Uterus (tissue), 4 donors: ENCODE results near the gene ACVR2A. TPM values are rescaled to one million over a fixed set of nuclear protein-coding genes. Genes with fewer than 3 reads are reported as not detected.
A peak's percentile ranks its signal among the peaks of the same experiment; 100 is the strongest.

Experiments
- DNase-seq, 2 donors: peaks; one replicate each; pipeline ENCODE4 v3.0.0-alpha.2; 2019 to 2020
- H3K27ac ChIP-seq, 2 donors: fragments of 200-600 bp; sonication (generic); 1 replicate in 1 of 2; 2 replicates in 1 of 2; pipeline ENCODE4 v1.5.1; 2016 to 2018
- H3K27me3 ChIP-seq, 2 donors: fragments of 200-600 bp; sonication (generic); one replicate each; pipeline ENCODE4 v1.5.1; 2018 to 2019; ENCODE audit warnings: control low read depth in 1 of 2
- H3K36me3 ChIP-seq, 2 donors: fragments of 200-600 bp; sonication (generic); one replicate each; pipeline ENCODE4 v1.5.1; 2019; ENCODE audit warnings: control low read depth in 1 of 2
- H3K4me1 ChIP-seq, 2 donors: fragments of 200-600 bp; sonication (generic); one replicate each; pipeline ENCODE4 v1.5.1; 2018 to 2019; ENCODE audit warnings: control low read depth in 1 of 2
- H3K4me3 ChIP-seq, 2 donors: fragments of 200-600 bp; sonication (generic); 1 replicate in 1 of 2; 2 replicates in 1 of 2; pipeline ENCODE4 v1.5.1; 2018 to 2019; ENCODE audit warnings: mild to moderate bottlenecking in 1 of 2
- H3K9me3 ChIP-seq, 2 donors: fragments of 200-600 bp; sonication (generic); one replicate each; pipeline ENCODE4 v1.5.1; 2019; ENCODE audit warnings: control low read depth in 1 of 2
- POLR2A ChIP-seq, 2 donors: fragments of 450-650 bp; IDR thresholded peaks; one replicate each; pipeline ENCODE4 v1.6.1; 2016; ENCODE audit warnings: antibody characterized with exemption in 2 of 2, mild to moderate bottlenecking in 1 of 2, moderate library complexity in 1 of 2
- intact Hi-C: fragments of 100-400 bp; cut with DNase I; formaldehyde crosslinking; loops from one replicate; pipeline ENCODE4 v1.15.1; 2023; ENCODE audit warnings: low total_unique reads
- total RNA-seq, 4 donors: library from RNA; depleted of rRNA in 3 of 4; stranded (reverse); fragments of >200 nt in 3 of 4; gene quantifications; one replicate each; pipeline versions ENCODE4 v1.1.0 to v1.2.4, GENCODE V29; 2014 to 2023
- TF ChIP-seq, protein P1 (sequence below), 4 experiments: fragments of 200-600 bp in 2 of 4; fragments of 450-650 bp in 2 of 4; sonication (generic) in 2 of 4; IDR thresholded peaks; one replicate each; pipeline ENCODE4 v1.5.1; 2016 to 2019; ENCODE audit warnings: antibody characterized with exemption in 4 of 4, mild to moderate bottlenecking in 2 of 4, moderate library complexity in 1 of 4
- donor health status: DM: yes; HTN: yes; CAD: no.

Gene ACVR2A
- total RNA-seq, 4 donors from 2014 or later, result 35.0 to 67.5 (median 56.2) TPM

DNA sequence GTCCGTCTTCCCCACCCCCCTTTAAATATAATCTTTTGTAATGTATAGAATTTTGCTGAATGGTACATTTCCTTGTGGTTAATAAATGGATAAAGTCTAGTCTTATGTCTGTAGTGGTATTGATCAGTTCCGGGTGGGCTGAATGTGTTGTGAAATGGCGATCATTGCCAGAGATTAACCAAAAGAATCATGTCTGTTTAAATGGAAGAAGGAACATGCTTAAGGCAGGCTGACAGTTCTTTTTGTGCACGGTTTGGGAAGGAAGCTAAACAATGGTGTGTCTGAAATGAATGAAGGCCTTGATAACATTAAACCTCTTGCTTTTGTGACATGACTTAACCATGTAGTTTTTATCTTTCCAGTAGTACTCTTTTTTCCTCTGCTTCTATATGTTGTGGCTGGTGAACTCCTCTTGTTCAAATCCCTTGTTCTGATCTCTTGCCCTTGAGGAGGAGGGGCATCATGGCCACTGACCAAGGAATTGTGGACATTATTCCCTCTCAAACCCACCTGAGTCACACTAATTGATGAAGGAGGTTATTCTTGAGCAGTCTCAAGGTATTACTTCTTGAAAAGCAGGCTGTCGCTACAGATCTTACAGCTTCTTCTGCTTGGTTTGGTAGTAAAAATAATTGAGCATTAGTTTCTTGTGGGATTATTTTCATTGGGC, 1.7 kb downstream of the ACVR2A start:
- TF ChIP-seq, protein P1, sequence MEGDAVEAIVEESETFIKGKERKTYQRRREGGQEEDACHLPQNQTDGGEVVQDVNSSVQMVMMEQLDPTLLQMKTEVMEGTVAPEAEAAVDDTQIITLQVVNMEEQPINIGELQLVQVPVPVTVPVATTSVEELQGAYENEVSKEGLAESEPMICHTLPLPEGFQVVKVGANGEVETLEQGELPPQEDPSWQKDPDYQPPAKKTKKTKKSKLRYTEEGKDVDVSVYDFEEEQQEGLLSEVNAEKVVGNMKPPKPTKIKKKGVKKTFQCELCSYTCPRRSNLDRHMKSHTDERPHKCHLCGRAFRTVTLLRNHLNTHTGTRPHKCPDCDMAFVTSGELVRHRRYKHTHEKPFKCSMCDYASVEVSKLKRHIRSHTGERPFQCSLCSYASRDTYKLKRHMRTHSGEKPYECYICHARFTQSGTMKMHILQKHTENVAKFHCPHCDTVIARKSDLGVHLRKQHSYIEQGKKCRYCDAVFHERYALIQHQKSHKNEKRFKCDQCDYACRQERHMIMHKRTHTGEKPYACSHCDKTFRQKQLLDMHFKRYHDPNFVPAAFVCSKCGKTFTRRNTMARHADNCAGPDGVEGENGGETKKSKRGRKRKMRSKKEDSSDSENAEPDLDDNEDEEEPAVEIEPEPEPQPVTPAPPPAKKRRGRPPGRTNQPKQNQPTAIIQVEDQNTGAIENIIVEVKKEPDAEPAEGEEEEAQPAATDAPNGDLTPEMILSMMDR (IDR thresholded peaks at IDR 0.05), result no peak
- no peak for TF ChIP-seq POLR2A (IDR thresholded peaks at IDR 0.05)
- peak overlapping the region; percentile 98 to 99 for H3K27ac ChIP-seq
- no peaks in the 10 kb centered on the region for H3K27me3 ChIP-seq
- peaks cover 0 to 4% of the 10 kb centered on the region in 2 donors for H3K4me1 ChIP-seq
- no peaks in the 10 kb centered on the region for H3K36me3 ChIP-seq
- intact Hi-C loops, result no loop called here
- no peak for DNase-seq
- no peaks in the 10 kb centered on the region for H3K9me3 ChIP-seq
- H3K4me3 ChIP-seq, result peak overlapping the region; percentile 71 to 91

DNA sequence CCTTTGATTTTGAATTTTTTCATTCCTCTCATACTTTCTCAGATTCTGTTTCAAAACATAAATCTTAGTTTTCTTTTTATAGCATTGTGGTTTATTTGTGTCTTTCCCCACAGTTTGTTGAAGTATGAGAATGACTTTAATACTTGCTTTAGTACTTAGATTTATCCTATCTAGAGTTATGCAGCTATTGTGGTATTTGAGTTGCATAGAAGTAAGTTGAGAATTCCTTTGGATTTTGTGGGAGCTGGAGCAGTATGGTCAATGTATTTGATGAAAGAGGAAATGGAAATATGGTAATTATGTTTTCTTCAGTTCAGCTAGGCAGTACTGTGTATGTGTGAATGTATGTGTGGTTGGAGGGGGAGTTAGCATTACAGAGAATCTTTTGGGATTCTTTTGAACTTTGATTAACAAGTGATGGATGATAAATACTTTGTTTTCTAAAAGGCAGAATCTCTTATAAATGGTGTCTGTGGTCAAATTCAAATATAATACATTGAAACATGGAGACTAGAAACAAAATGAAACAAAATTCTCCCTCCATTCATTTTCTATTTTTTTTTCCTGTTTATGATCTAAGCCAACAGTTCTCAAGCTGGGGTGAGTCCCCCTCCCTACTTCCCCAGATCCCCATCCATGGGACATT, 3.0 kb downstream of the ACVR2A start:
- TF ChIP-seq, protein P1 (IDR thresholded peaks at IDR 0.05), result no peak
- TF ChIP-seq POLR2A (IDR thresholded peaks at IDR 0.05), result no peak
- intact Hi-C loops, result no loop called here
- H3K4me1 ChIP-seq, result peaks cover 0 to 4% of the 10 kb centered on the region in 2 donors

DNA sequence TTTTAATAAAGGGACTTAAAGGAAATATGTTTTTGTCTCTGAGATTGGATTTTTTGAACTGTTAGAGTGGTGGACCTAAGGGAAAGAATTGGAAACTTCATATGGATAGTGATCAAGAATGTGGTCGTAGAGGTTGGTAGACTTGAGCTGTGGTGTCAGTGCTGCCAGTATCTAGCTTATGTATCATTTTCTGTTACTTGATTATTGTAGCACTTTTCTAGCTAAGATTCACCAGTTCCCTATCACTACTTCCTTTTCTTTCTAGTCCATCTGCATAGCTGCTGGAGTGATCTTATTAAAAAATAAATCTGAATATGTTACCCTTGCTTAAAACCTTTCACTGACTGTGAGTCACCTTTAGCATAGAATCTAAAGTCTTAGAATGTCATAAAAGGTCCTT, 6.0 kb downstream of the ACVR2A start:
- no peaks in the 10 kb centered on the region for H3K36me3 ChIP-seq
- H3K27ac ChIP-seq, result no peak overlapping the region
- TF ChIP-seq, protein P1 (IDR thresholded peaks at IDR 0.05), result no peak
- no peak for TF ChIP-seq POLR2A (IDR thresholded peaks at IDR 0.05)
- no peaks in the 10 kb centered on the region for H3K4me1 ChIP-seq
- H3K9me3 ChIP-seq, result no peaks in the 10 kb centered on the region
- H3K27me3 ChIP-seq, result no peaks in the 10 kb centered on the region
- no peak for DNase-seq
- H3K4me3 ChIP-seq, result no peak overlapping the region
- intact Hi-C loops, result no loop called here

More for the DNA sequence above, 3.0 kb downstream of the ACVR2A start:
- Histone ChIP-seq H3K27me3 (no peaks in the 10 kb centered on the region), H3K36me3 (no peaks in the 10 kb centered on the region), H3K9me3 (no peaks in the 10 kb centered on the region), H3K27ac (no peak overlapping the region), H3K4me3 (no peak overlapping the region)
- DNase-seq, result no peak

DNA sequence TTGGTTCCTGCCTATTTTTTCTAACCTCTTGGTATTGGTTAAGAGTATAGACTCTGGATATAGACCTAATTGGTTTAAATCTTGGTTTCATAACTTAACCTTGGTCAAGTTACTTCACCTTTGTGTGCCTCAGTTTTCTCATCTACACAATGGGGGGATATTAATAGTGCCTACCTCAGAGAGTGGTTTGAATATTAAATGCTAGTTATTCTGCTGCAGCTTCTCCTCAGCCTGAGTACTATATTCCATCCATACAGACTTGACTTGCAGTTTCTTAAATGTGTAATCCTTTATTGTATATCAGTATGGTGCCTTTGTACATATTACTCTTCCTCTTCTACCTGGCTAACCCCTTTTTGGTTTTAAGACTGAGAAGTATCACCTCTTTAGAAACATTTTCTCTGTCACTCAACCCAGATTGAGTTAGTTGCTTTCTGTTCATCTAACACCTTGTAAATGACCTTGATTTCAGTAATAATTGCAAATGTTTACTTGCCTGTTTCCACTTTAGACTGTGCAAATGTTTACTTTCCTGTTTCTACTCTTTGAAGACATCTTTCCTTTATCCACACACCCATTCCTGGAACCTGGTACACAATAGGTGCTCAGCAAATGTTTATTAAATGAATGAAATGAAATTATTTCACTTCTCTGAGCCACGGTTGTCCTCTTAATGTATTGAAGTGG, 6.6 kb downstream of the ACVR2A start:
- no peak for DNase-seq
- Histone ChIP-seq H3K4me3 (no peak overlapping the region), H3K9me3 (no peaks in the 10 kb centered on the region), H3K36me3 (no peaks in the 10 kb centered on the region), H3K4me1 (no peaks in the 10 kb centered on the region), H3K27me3 (no peaks in the 10 kb centered on the region), H3K27ac (no peak overlapping the region)
- intact Hi-C loops, result no loop called here
- TF ChIP-seq, protein P1 (IDR thresholded peaks at IDR 0.05), result no peak
- TF ChIP-seq POLR2A (IDR thresholded peaks at IDR 0.05), result no peak
